Measurements from ENCODE around the gene CDKAL1.
"Not testable (repeated sequence)": the region's sequence is repeated elsewhere in the genome, so short reads cannot be mapped to it uniquely, and the experiment has no call there.

Gene CDKAL1

DNA sequence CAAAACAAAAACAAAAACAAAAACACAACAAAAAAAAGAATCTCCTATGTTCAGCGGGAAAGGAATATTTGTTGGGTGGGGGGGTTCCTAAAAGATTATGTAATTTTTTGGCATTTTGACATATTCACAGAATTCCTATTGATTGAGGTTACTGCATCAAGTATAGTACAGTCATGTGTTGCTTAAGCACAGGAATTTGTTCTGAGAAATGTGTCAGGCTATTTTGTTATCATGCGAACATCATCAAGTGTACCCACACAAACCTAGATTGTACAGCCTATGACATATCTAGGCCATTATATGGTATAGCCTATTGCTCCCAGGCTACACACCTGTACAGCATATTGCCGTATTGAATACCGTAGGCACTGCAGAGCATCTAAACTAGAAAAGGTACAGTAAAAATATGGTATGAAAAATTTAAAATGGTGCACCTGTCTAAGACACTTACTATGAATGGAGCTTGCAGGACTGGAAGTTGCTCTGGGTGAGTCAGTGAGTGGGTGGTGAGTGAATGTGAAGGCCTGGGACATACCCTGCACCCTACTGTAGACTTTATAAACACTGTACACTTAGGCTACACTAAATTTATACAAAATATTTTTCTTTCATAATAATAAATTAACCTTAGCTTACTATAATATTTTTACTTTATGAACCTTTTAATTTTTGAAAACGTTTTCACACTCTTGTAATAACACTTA is 110.6 kb downstream of the CDKAL1 start:
- DNase-seq: no peak

GRCh38 chr6:20645572-20645971 is 111.3 kb downstream of the CDKAL1 start:
- DNase-seq: not testable (repeated sequence)

- DNase-seq: no peak
These were observed 113.3 kb downstream of the CDKAL1 start for GRCh38 chr6:20647585-20647984.

GRCh38 chr6:20649696-20650470 is 115.6 kb downstream of the CDKAL1 start:
- DNase-seq: not testable (repeated sequence)

DNA sequence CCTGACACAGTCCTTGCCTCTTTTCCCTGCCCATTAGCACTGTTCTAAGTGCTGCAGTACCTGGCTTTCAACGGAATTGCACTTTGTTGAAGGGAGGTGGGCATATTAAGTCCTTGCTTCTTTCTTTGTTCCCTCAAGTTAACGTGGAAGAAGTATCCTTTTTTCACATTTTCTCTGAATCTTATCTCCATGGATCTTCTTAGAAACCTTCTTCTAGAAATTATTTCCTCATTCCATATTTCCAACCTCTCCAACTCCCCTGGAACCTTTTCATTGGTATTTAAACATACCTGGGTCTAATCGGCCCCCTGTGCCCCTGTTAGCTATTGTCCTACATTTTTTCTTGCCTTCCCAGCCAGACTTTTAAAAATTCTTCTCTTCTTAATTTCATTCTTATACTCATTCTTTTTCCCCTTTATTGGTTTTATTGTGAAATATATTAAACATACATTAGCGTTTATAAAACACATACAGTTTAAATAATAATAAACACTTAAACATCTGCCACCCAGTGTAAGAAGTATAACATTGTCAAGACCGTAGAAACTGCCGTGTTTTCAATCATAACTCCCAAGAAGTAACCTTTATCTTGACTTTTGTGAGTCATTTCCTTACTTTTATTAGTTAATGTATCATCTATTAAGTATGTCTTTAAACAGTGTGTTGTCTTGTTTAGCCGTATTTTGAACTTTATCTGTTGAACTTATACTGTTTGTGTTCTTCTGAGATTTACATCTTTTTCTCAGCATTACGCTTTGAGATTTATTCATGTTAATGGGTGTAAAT is 118.2 kb downstream of the CDKAL1 start:
- no peak for DNase-seq

DNA sequence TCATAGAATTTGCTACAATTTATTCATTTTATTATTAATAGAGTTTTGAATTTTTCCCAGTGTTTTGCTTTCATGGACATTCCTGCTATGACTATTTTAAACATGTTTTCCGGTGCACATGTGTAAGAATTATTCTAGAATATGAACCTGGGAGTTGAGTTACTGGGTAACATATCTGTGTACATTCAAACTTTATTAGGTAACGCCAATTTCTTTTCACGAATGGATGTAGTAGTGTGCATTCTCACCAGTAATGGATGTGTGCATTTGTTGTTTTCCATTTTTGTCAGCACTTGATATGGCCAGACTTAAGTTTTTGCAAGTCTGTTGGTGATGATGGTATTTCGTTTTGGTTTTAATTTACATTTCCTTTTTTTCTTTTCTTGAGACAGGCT is 118.8 kb downstream of the CDKAL1 start:
- no peak for DNase-seq

DNA sequence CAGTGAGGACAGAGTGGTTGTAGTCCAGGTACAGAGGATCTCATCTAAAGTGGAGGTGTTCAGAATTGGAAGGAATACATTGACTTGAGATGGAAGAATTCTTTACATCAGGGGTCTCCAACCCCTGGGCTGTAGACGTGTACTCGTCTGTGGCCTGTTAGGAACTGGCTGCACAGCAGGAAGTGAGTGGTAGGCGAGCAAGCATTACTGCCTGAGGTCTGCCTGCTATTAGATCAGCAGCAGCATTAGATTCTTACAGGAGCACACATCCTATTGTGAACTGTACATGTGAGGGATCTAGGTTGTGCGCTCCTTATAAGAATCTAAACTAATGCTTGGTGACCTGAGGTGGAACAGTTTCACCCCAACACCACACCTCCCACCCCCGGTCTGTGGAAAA is 121.1 kb downstream of the CDKAL1 start:
- DNase-seq: no peak

DNA sequence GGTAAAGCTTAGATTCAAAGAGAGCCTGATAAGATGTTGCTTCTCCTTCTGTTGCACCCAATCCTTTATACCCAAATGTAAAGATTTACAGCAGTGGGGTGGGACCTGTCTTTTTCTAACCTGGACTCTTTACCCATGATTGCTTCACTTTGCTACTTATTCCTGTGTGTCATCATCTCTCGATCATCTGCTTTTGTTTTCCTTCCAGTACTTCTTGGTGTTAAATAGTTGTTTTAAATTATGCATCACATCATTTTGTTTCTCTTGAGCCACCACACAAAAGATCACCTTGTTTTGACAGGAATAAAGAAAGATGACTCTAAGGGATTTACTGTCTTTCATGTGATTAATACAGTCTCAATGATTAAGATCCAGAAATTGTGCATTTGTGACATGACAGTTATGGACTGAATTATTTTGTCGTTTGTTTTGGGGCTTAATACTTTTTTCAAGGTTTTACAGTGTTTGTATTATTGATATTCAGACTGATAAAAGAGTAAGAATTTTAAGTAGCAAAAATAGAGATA is 123.1 kb downstream of the CDKAL1 start:
- DNase-seq: no peak

DNA sequence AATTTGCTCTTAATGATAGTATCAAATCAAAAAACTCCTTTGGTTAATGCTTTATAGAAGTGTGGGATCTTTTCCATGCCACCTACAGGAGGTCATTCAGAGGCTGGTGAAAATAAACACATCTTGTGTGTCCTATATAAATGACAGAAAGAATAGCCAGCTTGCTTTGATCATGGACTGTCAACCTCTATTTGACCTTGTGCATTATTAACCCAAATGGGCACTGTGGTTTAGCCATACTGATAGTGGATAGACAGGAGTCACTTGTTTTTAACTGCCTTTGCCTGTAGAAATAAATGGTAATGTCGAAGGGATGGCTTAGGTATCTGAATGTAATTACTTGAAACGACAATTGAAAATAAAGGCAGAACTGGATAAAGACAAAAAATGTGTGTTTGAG is 123.8 kb downstream of the CDKAL1 start:
- no peak for DNase-seq

DNA sequence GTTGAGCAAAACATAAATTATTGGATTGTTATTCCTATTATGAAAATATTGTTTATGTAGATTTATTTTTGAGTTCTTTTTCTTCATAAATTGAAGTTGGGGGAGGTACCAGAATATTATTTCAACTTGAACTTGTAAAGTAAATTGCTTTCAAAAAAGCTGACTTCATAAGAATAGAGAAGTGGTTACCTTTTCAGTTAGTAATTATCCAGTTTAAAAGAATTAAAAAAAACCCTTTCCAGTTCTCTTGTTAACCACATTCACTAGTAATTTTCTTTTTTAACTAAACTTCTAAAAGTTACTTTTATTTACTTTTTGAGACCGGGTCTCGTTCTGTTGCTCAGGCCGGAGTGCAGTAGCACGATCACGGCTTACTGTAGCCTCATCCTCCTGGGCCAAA is 124.3 kb downstream of the CDKAL1 start:
- no peak for DNase-seq

DNA sequence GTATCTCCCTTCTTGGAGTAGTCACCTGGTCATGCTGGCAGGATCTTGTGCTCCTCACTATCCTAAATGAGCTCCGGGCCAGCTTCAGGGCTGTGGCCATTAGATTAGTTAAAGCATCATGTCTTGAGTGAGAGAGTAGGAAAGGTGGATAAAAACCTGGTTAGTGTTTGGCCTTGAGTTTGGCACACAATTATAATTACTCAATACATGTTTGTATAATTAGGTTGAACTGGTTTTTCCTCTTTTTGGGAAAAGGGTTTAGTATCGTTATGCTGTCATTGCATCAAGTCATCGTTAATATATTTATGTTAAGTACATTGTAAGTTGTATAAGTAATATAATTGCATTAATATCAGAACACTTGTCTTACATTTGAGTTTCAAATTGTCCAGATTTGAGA is 126.3 kb downstream of the CDKAL1 start:
- DNase-seq: no peak

DNA sequence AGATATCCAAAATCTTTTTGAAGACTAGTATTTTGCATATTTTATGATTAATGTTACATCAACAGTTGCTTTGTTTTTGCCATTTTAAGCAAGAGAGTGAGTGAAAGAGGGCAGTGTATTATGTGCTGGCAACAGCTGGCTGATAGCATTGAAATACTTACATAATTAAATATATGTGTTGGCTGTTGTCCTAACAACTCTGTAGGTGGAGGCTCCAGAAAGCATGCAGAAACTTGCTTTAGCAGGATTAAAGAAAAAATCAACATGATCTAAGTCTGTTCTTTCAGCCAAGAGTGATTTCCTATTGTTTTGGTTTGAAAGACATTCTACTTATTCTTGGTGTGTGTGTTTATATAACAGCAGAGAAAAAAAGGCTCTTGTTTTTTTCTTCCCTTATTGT is 127.5 kb downstream of the CDKAL1 start:
- DNase-seq: no peak

DNA sequence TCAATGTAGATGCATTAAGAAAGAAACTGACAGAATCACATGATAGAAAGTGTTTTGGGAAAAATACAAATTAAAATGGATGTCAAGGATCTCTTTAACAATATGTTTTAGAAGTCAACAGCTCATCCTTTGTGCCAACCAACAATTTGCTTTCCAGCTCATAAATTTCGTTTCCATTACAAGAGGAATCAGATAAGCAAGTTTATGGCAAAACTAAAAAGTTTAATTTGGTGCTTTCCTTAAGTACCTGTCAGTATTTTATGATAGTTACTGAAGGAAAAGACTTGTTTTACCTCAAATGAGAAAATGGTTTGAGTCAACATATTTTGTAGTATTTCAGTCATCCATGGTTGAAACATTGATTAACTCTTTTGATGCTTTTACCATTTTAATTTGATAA is 130.0 kb downstream of the CDKAL1 start:
- DNase-seq: no peak

DNA sequence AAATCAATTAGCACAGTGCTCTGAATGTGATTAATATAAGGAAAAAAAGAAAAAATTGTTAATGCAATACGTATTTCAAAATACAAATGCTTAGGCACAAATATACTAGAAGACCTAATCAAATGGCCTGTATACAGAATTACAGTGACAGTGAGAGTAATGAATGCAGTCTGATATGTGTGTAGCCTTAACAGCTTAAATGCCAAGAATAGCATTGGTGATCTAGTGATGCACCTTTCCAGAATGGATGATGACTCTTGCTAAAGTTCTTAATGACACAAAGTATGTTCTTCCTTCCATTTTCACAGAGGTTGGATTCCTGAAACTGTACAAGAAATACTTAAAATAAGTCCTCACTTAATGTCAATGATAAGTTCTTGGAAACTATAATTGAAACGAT is 131.0 kb downstream of the CDKAL1 start:
- no peak for DNase-seq

DNA sequence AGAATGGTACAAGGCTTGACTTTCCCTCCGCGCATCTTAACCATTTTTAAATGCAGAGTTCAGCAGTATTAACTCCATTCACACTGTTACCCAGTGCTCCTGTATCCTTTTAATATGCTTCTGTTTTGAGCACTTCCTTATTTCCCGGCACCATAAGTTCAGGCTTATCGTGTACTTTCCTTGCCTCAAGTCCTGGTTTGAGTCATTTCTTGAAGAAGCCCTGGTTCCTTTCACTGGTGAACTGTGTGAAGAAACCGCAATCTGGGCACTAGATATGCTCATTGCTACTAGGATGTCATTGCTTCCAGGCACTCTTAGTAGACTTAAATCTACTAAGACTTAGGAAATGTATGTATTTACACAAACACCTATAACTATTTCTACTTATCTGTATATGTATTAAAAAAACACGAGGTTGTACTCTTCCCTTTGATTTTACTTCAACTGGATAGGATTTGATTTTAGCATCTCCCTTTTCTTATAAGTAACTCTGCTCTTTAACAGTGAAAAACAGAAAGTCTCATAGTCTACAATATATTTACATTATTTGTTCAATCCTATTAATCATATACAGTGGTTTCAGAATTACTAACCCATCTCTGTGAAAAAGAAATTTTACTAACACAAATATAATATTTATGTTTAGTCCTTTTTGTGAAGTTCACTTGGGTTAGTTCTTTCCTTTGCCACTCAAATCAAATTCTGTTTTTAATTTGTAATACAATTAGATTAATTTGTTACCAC is 135.5 kb downstream of the CDKAL1 start:
- no peak for DNase-seq

GRCh38 chr6:20670750-20671149 is 136.5 kb downstream of the CDKAL1 start:
- no peak for DNase-seq

DNA sequence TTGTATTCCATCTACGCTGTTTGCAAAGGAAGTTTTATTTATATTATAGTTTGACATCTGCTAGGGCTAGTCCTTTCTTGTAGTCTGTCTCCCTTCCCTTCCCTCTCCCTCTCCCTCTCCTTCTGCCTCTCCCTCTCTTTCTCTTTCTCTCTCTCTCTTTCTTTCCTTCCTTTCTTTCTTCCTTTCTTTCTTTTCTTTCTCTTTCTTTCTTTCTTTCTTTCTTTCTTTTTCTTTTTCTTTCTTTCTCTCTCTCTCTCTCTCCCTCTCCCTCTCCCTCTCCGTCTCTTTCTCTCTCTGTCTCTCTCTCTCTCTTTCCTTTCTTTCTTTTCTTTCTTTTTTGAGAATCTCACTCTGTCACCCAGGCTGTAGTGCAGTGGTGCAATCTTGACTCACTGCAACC is 137.8 kb downstream of the CDKAL1 start:
- no peak for DNase-seq

DNA sequence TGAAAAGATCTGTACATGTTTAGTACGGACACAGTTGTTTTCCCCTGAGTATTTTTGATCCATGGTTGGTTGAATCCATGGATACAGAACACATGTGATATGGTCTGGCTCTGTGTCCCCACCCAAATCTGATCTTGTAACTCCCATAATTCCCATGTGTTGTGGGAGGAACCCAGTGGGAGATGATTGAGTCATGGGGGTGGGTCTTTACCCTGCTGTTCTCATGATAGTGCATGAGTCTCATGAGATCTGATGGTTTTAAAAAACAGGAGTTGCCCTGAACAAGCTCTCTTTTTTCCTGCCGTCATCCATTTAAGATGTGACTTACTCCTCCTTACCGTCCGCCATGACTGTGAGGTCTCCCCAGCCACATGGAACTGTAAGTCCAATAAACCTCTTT is 139.2 kb downstream of the CDKAL1 start:
- no peak for DNase-seq

DNA sequence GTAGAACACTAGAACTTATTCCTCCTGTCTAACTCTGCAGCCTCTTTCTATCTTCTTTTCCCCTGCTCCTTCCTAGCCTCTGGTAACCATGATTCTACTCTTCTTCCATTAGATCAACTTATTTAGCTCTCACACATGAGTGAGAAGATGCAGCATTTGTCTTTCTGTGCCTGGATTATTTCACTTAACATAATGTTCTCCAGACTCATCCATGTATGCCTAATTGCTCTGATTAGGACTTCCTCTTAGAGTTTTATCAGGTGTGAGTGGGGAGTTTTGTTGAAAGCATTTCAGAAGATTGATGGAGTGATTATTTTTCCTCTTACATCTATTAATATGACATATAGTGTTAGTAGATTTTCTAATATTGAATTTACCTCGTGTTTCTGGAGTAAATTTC is 140.4 kb downstream of the CDKAL1 start:
- DNase-seq: no peak

GRCh38 chr6:20678831-20679352 is 144.6 kb downstream of the CDKAL1 start:
- DNase-seq: no peak

- DNase-seq: no peak
These were observed 146.5 kb downstream of the CDKAL1 start for GRCh38 chr6:20680697-20681165.

- DNase-seq: no peak
These were observed 147.0 kb downstream of the CDKAL1 start for GRCh38 chr6:20681243-20681684.
